ENCODE results near the gene OMP.

GRCh38 chr11:77093056-77093891 is 9.4 kb upstream of the OMP start:
- no peak for TF ChIP-seq CTCF (IDR thresholded peaks at IDR 0.05)
- no peak for TF ChIP-seq ZFX (IDR thresholded peaks at IDR 0.05; ENCODE audit: borderline replicate concordance)

All from 22Rv1 (cell line).